ENCODE measurements around the gene ATP9A. TPM values are rescaled to one million over a fixed set of nuclear protein-coding genes. Genes with fewer than 3 reads are reported as not detected.

The ATP9A gene
- polyA plus RNA-seq, 3 donors = 0.04 TPM; not detected in 2

GRCh38 chr20:51591871-51592270 is 176.3 kb downstream of the ATP9A start:
- Mint-ChIP-seq H3K4me3 (no peak overlapping the region), H3K27ac (no peak overlapping the region), H3K27me3 (ENCODE audit: low read depth in 3 of 3) (peaks cover 0 to 7% (median 0%) of the 10 kb centered on the region in 3 donors), H3K4me1 (peaks cover 18% of the 10 kb centered on the region), H3K36me3 (no peaks in the 10 kb centered on the region), H3K9me3 (peaks cover 0 to 4% (median 0%) of the 10 kb centered on the region in 7 donors)
- no peak for DNase-seq
- Histone ChIP-seq H4K20me1 (ENCODE audit: insufficient read depth, low read length) (no peaks in the 10 kb centered on the region), H2AFZ (ENCODE audit: insufficient read depth, low read depth, low read length, poor library complexity, severe bottlenecking) (no peak overlapping the region), H3K4me1 (ENCODE audit: control insufficient read depth in 1 of 2, insufficient read depth in 2 of 2, low read length in 2 of 2) (peaks cover 14 to 15% of the 10 kb centered on the region in 2 donors), H3K79me2 (ENCODE audit: insufficient read depth, low read length) (no peaks in the 10 kb centered on the region), H3K4me2 (replicated peaks; ENCODE audit: extremely low read depth, low read length, poor library complexity, severe bottlenecking) (no peak overlapping the region), H3K4me3 (replicated peaks in 1 of 3; ENCODE audit: low read depth in 2 of 3, low read length in 3 of 3) (no peak overlapping the region), H3K9ac (ENCODE audit: insufficient read depth, low read length, poor library complexity, severe bottlenecking) (no peak overlapping the region), H3K9me3 (replicated peaks in 1 of 2; ENCODE audit: control insufficient read depth in 1 of 2, insufficient read depth in 1 of 2, low read length in 2 of 2) (no peaks in the 10 kb centered on the region), H3K27ac (ENCODE audit: low read depth in 1 of 2, low read length in 2 of 2) (no peak overlapping the region), H3K27me3 (ENCODE audit: control insufficient read depth in 2 of 2, insufficient read depth in 2 of 2, low read length in 2 of 2) (no peaks in the 10 kb centered on the region), H3K36me3 (replicated peaks in 1 of 2; ENCODE audit: control insufficient read depth in 1 of 2, insufficient read depth in 2 of 2, low read length in 2 of 2) (no peaks in the 10 kb centered on the region)
- TF ChIP-seq, protein P1, sequence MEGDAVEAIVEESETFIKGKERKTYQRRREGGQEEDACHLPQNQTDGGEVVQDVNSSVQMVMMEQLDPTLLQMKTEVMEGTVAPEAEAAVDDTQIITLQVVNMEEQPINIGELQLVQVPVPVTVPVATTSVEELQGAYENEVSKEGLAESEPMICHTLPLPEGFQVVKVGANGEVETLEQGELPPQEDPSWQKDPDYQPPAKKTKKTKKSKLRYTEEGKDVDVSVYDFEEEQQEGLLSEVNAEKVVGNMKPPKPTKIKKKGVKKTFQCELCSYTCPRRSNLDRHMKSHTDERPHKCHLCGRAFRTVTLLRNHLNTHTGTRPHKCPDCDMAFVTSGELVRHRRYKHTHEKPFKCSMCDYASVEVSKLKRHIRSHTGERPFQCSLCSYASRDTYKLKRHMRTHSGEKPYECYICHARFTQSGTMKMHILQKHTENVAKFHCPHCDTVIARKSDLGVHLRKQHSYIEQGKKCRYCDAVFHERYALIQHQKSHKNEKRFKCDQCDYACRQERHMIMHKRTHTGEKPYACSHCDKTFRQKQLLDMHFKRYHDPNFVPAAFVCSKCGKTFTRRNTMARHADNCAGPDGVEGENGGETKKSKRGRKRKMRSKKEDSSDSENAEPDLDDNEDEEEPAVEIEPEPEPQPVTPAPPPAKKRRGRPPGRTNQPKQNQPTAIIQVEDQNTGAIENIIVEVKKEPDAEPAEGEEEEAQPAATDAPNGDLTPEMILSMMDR (IDR thresholded peaks at IDR 0.05) = no peak
- intact Hi-C loops (cut with micrococcal nuclease) = loop anchor here (5.0 to 10.0 kb wide), 4 partner anchors 205 to 607 kb away; no protein-coding TSS in a partner anchor
- 96% methylated on average over 8 of the region's 10 CpGs for WGBS (ENCODE audit: insufficient coverage)

GRCh38 chr20:51588762-51589161 is 179.4 kb downstream of the ATP9A start:
- DNase-seq = no peak

More at GRCh38 chr20:51588762-51589161, 179.4 kb downstream of the ATP9A start:
- no peak overlapping the region for H3K9ac ChIP-seq (ENCODE audit: insufficient read depth, low read length, poor library complexity, severe bottlenecking)
- H3K4me1 ChIP-seq (ENCODE audit: control insufficient read depth in 1 of 2, insufficient read depth in 2 of 2, low read length in 2 of 2) = no peaks in the 10 kb centered on the region
- Mint-ChIP-seq H3K4me1 (peaks cover 5% of the 10 kb centered on the region), H3K9me3 (peaks cover 0 to 4% (median 0%) of the 10 kb centered on the region in 7 donors), H3K4me3 (no peak overlapping the region), H3K27me3 (ENCODE audit: low read depth in 3 of 3) (peaks cover 1 to 6% (median 1%) of the 10 kb centered on the region in 3 donors), H3K36me3 (no peaks in the 10 kb centered on the region), H3K27ac (no peak overlapping the region)
- no peak overlapping the region for H3K4me3 ChIP-seq (replicated peaks in 1 of 3; ENCODE audit: low read depth in 2 of 3, low read length in 3 of 3)
- WGBS (ENCODE audit: insufficient coverage) = no CpG with 5 or more reads among the region's 3 CpGs
- H3K79me2 ChIP-seq (ENCODE audit: insufficient read depth, low read length) = no peaks in the 10 kb centered on the region
- no peak overlapping the region for H3K4me2 ChIP-seq (replicated peaks; ENCODE audit: extremely low read depth, low read length, poor library complexity, severe bottlenecking)
- H2AFZ ChIP-seq (ENCODE audit: insufficient read depth, low read depth, low read length, poor library complexity, severe bottlenecking) = no peak overlapping the region
- TF ChIP-seq, protein P1 (IDR thresholded peaks at IDR 0.05) = no peak
- no peaks in the 10 kb centered on the region for H3K9me3 ChIP-seq (replicated peaks in 1 of 2; ENCODE audit: control insufficient read depth in 1 of 2, insufficient read depth in 1 of 2, low read length in 2 of 2)
- intact Hi-C loops (cut with micrococcal nuclease) = no loop called here
- H3K27me3 ChIP-seq (ENCODE audit: control insufficient read depth in 2 of 2, insufficient read depth in 2 of 2, low read length in 2 of 2) = no peaks in the 10 kb centered on the region
- H3K27ac ChIP-seq (ENCODE audit: low read depth in 1 of 2, low read length in 2 of 2) = no peak overlapping the region
- H4K20me1 ChIP-seq (ENCODE audit: insufficient read depth, low read length) = no peaks in the 10 kb centered on the region
- no peaks in the 10 kb centered on the region for H3K36me3 ChIP-seq (replicated peaks in 1 of 2; ENCODE audit: control insufficient read depth in 1 of 2, insufficient read depth in 2 of 2, low read length in 2 of 2)
